ENCODE data around the gene FILIP1L. TPM values are rescaled to one million over a fixed set of nuclear protein-coding genes. Genes with fewer than 3 reads are reported as not detected.

FILIP1L gene
- total and polyA plus RNA-seq, 2 of the 8 experiments (the other 6 are each of a cell fraction or from before 2014, with no cell fraction given): 0.06 to 0.09 TPM

- TF ChIP-seq YY1 (IDR thresholded peaks at IDR 0.05; ENCODE audit: low read depth, low read length) (no peak), ZNF274 (IDR thresholded peaks at IDR 0.05; ENCODE audit: borderline replicate concordance, extremely low read depth, low read length) (no peak), RXRA (IDR thresholded peaks at IDR 0.05; ENCODE audit: insufficient read depth, low read depth, low read length) (no peak), RFX5 (IDR thresholded peaks at IDR 0.05; ENCODE audit: borderline replicate concordance, low read depth, low read length) (no peak)
- TF ChIP-seq, protein P1, sequence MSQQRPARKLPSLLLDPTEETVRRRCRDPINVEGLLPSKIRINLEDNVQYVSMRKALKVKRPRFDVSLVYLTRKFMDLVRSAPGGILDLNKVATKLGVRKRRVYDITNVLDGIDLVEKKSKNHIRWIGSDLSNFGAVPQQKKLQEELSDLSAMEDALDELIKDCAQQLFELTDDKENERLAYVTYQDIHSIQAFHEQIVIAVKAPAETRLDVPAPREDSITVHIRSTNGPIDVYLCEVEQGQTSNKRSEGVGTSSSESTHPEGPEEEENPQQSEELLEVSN (IDR thresholded peaks at IDR 0.05): no peak
These were observed 270.6 kb downstream of the FILIP1L start (continued) for GRCh38 chr3:99843590-99844258.

Measured in H1 (cell line).